Kidney epithelial cell (primary cell): ENCODE data around the gene PLXNA4. TPM values are rescaled to one million over a fixed set of nuclear protein-coding genes. Genes with fewer than 3 reads are reported as not detected.
"Not testable (repeated sequence)": the region's sequence is repeated elsewhere in the genome, so short reads cannot be mapped to it uniquely, and the experiment has no call there.

Source experiments
- DNase-seq: peaks from one replicate; pipeline ENCODE4 v3.0.0-alpha.2; 2010; ENCODE audit warnings: low read depth
- H3K27me3 ChIP-seq: 2 replicates; pipeline ENCODE4 v1.6.0; 2011; ENCODE audit warnings: low read length; ENCODE audit not compliant: control insufficient read depth, insufficient read depth
- H3K36me3 ChIP-seq: 2 replicates; pipeline ENCODE4 v1.5.1; 2011; ENCODE audit warnings: low read length; ENCODE audit not compliant: control insufficient read depth, insufficient read depth
- H3K4me3 ChIP-seq: 2 replicates; pipeline ENCODE4 v1.5.1; 2011; ENCODE audit warnings: low read depth, mild to moderate bottlenecking, control low read depth, low read length
- CTCF ChIP-seq: IDR thresholded peaks from 2 replicates; pipeline ENCODE4 v1.5.1; 2011; ENCODE audit warnings: mild to moderate bottlenecking, moderate library complexity, low read length, control low read depth, inconsistent platforms; ENCODE audit not compliant: insufficient read depth, poor library complexity, severe bottlenecking
- total RNA-seq: library from RNA; depleted of rRNA; stranded (reverse); fragments of >200 nt; gene quantifications from 2 replicates; pipeline ENCODE4 v1.2.3, GENCODE V29; 2015

PLXNA4 gene
- total RNA-seq, 1 donor from 2014 or later = 5.9 TPM

- no peak for TF ChIP-seq CTCF
- Histone ChIP-seq H3K4me3 (no peak overlapping the region), H3K36me3 (no peaks in the 10 kb centered on the region), H3K27me3 (peaks cover 3% of the 10 kb centered on the region)
- no peak for DNase-seq
Observed at GRCh38 chr7:132181946-132182685, 394.2 kb downstream of the PLXNA4 start.

- TF ChIP-seq CTCF = no peak
Observed at GRCh38 chr7:132181371-132181770, 394.9 kb downstream of the PLXNA4 start.

GRCh38 chr7:132180481-132180880 is 395.8 kb downstream of the PLXNA4 start:
- Histone ChIP-seq H3K36me3 (no peaks in the 10 kb centered on the region), H3K27me3 (peaks cover 3% of the 10 kb centered on the region), H3K4me3 (no peak overlapping the region)
- DNase-seq = no peak
- TF ChIP-seq CTCF = no peak

More at GRCh38 chr7:132181371-132181770, 394.9 kb downstream of the PLXNA4 start:
- H3K36me3 ChIP-seq = no peaks in the 10 kb centered on the region
- peaks cover 3% of the 10 kb centered on the region for H3K27me3 ChIP-seq
- no peak overlapping the region for H3K4me3 ChIP-seq
- no peak for DNase-seq

GRCh38 chr7:132179681-132180080 is 396.6 kb downstream of the PLXNA4 start:
- no peak for DNase-seq
- TF ChIP-seq CTCF = no peak
- Histone ChIP-seq H3K4me3 (no peak overlapping the region), H3K27me3 (peaks cover 3% of the 10 kb centered on the region), H3K36me3 (no peaks in the 10 kb centered on the region)

GRCh38 chr7:132179080-132179430 is 397.2 kb downstream of the PLXNA4 start:
- Histone ChIP-seq H3K4me3 (no peak overlapping the region), H3K36me3 (no peaks in the 10 kb centered on the region), H3K27me3 (peaks cover 3% of the 10 kb centered on the region)
- no peak for DNase-seq
- no peak for TF ChIP-seq CTCF

GRCh38 chr7:132178402-132179079 is 397.7 kb downstream of the PLXNA4 start:
- not testable (repeated sequence) for DNase-seq, H3K4me3 ChIP-seq, H3K27me3 ChIP-seq, H3K36me3 ChIP-seq
